ENCODE results near the gene PTGR2.
"Not testable (repeated sequence)": the region's sequence is repeated elsewhere in the genome, so short reads cannot be mapped to it uniquely, and the experiment has no call there.

The PTGR2 gene

DNA sequence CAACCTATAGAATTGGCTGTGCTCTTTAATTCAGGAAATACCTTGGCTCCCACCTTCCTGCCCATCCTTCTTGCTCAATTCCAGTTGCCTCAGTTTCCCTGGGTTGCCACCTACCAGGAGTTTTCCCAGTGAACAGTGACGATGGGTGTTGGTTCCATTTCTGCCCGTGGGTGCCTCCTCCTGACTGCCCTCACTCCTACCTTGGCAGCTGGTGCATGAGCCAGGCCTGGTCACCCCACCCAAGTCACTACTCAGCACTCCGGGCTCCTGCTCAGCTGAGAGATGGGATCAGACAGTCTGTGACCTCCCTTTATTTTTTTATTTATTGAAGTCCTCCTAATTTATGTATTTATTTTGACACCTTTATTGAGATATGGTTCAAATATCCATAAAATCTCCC, 31.0 kb upstream of the PTGR2 start:
- Mint-ChIP-seq H3K4me1 (no peaks in the 10 kb centered on the region), H3K9me3 (no peaks in the 10 kb centered on the region), H3K27ac (ENCODE audit: low read depth) (no peak overlapping the region)

DNA sequence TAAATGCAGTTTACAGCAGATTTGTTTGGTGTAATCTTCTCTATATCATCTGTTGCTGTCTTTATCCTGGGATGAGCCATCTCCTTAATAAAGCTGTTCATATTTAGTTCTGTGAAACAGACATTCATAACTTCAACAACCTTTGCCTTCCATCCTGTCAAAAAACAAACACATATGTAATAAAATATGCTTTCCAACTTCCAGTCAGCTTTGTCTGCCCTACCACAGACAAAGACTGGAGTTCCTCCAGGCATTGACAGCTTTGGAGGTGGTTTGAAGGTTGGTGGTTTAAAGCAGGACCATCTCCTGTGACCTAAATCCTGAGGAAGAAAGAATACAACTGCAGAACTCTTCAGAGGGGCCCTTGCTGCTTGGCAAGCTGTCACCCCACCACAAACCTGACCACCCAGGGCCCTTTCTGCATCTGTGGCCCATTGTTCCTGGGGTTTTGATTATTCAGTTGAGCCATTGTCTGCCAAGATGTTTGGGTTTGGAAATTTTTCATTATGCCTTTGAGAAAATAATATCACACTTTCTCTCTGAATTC, 28.2 kb upstream of the PTGR2 start:
- no peak overlapping the region for H3K27ac Mint-ChIP-seq (ENCODE audit: low read depth)
- H3K4me1 Mint-ChIP-seq, result no peaks in the 10 kb centered on the region
- DNase-seq (ENCODE audit: low spot score in 2 of 2) (no peak), ATAC-seq (replicated peaks; ENCODE audit: extremely low read depth, poor library complexity, severe bottlenecking) (no peak)
- no peaks in the 10 kb centered on the region for H3K9me3 Mint-ChIP-seq
- H3K4me3 Mint-ChIP-seq, result no peak overlapping the region
- H3K27me3 Mint-ChIP-seq, result no peaks in the 10 kb centered on the region
- H3K36me3 Mint-ChIP-seq (ENCODE audit: insufficient read depth), result no peaks in the 10 kb centered on the region

More for the DNA sequence above, 31.0 kb upstream of the PTGR2 start:
- DNase-seq (ENCODE audit: low spot score in 2 of 2) (no peak), ATAC-seq (replicated peaks; ENCODE audit: extremely low read depth, poor library complexity, severe bottlenecking) (no peak)
- Mint-ChIP-seq H3K36me3 (ENCODE audit: insufficient read depth) (no peaks in the 10 kb centered on the region), H3K4me3 (no peak overlapping the region), H3K27me3 (no peaks in the 10 kb centered on the region)

DNA sequence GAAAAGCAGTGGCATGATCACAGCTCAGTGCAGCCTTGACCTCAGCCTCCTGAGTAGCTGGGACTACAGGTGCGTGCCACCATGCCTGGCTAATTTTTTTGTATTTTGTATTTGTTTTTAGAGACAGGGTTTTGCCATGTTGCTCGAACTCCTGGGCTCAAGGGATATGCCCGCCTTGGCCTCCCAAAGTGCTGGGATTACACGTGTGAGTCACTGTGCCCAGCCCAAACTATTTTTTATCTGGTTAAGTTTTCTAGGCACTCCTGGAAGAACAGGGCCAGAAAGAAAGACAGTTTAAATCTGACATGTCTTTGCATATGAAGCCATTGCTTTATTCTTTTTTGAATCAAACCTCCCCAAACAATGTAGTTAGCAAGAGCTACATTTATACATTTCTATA, 27.5 kb upstream of the PTGR2 start:
- DNase-seq (ENCODE audit: low spot score in 2 of 2), result no peak
- Mint-ChIP-seq H3K4me1 (no peaks in the 10 kb centered on the region), H3K4me3 (no peak overlapping the region), H3K36me3 (ENCODE audit: insufficient read depth) (no peaks in the 10 kb centered on the region), H3K27ac (ENCODE audit: low read depth) (no peak overlapping the region), H3K9me3 (no peaks in the 10 kb centered on the region), H3K27me3 (no peaks in the 10 kb centered on the region)
- no peak for ATAC-seq (replicated peaks; ENCODE audit: extremely low read depth, poor library complexity, severe bottlenecking)

DNA sequence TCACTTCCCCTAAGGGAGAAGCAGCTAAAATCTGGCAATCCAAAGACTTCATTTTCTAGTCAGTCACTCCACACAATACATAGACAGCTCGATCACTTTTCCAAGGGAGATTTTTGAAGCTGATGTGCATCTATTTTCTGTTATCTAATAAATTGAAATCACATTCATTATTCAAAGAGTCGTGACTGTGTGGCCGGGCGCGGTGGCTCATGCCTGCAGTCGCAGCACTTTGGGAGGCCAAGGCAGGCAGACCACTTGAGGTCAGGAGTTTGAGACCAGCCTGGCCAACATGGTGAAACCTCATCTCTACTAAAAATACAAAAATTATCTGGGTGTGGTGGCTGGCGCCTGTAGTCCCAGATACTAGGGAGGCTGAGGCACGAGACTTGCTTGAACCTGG, 27.1 kb upstream of the PTGR2 start:
- DNase-seq (ENCODE audit: low spot score in 2 of 2) (no peak), ATAC-seq (replicated peaks; ENCODE audit: extremely low read depth, poor library complexity, severe bottlenecking) (no peak)
- H3K27ac Mint-ChIP-seq (ENCODE audit: low read depth), result no peak overlapping the region
- no peak overlapping the region for H3K4me3 Mint-ChIP-seq
- H3K4me1 Mint-ChIP-seq, result peaks cover 1% of the 10 kb centered on the region
- no peaks in the 10 kb centered on the region for H3K9me3 Mint-ChIP-seq
- H3K36me3 Mint-ChIP-seq (ENCODE audit: insufficient read depth), result no peaks in the 10 kb centered on the region
- H3K27me3 Mint-ChIP-seq, result no peaks in the 10 kb centered on the region

DNA sequence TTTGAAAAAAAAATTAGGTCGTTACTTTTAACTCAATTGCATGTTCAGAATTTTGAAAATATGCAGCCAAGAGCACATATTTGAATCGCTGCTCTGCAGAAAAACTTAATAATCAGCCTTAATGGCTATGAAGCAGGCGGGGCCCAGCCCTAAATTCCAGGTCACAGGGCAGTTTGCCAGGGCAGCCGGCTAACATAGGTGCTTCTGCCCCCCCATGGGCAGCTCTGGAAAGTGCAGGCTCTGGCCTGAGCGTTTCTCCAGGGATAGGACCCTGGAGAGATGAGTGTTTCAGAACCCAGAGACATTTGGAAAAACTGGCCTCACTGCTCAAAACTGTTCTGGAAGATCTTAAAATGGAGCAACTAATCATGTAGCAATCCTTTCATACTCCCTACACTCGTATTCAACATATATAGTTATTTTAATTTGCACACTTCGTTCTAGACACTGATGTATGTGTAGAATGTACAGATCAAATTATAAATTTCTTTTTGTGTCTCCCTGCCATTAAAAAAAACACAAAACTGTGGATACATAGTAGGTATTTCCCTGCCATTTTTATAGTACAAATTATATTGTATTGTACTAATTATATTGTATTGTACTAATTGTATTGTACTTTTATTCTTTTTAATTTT, 26.0 kb upstream of the PTGR2 start:
- Mint-ChIP-seq H3K27ac (ENCODE audit: low read depth) (no peak overlapping the region), H3K36me3 (ENCODE audit: insufficient read depth) (no peaks in the 10 kb centered on the region), H3K4me3 (no peak overlapping the region), H3K4me1 (peaks cover 7% of the 10 kb centered on the region), H3K27me3 (no peaks in the 10 kb centered on the region), H3K9me3 (no peaks in the 10 kb centered on the region)
- ATAC-seq (replicated peaks; ENCODE audit: extremely low read depth, poor library complexity, severe bottlenecking) (peak; percentile 72), DNase-seq (ENCODE audit: low spot score in 2 of 2) (peak; percentile 65 to 67)

DNA sequence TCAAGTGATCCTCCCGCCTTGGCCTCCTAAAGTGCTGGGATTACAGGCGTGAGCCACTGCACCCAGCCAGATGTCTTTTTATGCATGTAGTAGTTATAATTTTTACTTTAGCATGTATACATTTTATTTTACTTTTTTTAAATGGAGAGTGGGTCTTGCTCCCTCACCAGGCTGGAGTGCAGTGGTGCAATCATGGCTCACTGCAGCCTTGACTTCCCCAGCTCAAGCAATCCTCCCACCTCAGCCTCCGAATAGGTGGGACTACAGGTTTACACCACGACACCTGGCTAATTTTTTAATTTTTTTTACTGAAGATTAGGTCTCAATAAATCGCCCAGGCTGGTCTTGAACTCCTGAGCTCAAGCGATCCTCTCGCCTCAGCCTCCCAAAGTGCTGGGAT, 24.4 kb upstream of the PTGR2 start:
- not testable (repeated sequence) for H3K36me3 Mint-ChIP-seq (ENCODE audit: insufficient read depth); ATAC-seq (replicated peaks; ENCODE audit: extremely low read depth, poor library complexity, severe bottlenecking); H3K27ac Mint-ChIP-seq (ENCODE audit: low read depth); H3K4me3 Mint-ChIP-seq; H3K4me1 Mint-ChIP-seq; DNase-seq (ENCODE audit: low spot score in 2 of 2); H3K27me3 Mint-ChIP-seq; H3K9me3 Mint-ChIP-seq

DNA sequence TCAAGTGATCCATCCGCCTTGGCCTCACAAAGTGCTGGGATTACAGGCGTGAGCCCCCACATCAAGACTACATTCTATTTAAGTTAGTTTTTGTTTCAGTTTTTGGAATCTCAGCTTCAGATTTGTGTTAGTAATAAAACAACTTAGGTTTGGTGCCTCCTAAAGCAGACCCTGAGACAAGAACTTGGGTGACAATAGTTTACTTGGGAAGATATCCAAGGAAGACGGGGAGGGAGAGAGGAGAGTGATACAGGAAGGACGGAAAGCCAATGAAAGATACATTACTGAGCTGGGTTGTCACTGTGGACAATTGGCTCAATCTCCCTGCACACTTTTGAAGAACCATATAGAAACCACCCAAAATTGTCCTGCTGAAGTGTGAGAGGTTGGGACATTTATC, 22.6 kb upstream of the PTGR2 start:
- no peak for DNase-seq (ENCODE audit: low spot score in 2 of 2)
- Mint-ChIP-seq H3K27ac (ENCODE audit: low read depth) (no peak overlapping the region), H3K9me3 (no peaks in the 10 kb centered on the region), H3K4me3 (no peak overlapping the region), H3K4me1 (peaks cover 7% of the 10 kb centered on the region), H3K36me3 (ENCODE audit: insufficient read depth) (no peaks in the 10 kb centered on the region), H3K27me3 (no peaks in the 10 kb centered on the region)
- no peak for ATAC-seq (replicated peaks; ENCODE audit: extremely low read depth, poor library complexity, severe bottlenecking)

DNA sequence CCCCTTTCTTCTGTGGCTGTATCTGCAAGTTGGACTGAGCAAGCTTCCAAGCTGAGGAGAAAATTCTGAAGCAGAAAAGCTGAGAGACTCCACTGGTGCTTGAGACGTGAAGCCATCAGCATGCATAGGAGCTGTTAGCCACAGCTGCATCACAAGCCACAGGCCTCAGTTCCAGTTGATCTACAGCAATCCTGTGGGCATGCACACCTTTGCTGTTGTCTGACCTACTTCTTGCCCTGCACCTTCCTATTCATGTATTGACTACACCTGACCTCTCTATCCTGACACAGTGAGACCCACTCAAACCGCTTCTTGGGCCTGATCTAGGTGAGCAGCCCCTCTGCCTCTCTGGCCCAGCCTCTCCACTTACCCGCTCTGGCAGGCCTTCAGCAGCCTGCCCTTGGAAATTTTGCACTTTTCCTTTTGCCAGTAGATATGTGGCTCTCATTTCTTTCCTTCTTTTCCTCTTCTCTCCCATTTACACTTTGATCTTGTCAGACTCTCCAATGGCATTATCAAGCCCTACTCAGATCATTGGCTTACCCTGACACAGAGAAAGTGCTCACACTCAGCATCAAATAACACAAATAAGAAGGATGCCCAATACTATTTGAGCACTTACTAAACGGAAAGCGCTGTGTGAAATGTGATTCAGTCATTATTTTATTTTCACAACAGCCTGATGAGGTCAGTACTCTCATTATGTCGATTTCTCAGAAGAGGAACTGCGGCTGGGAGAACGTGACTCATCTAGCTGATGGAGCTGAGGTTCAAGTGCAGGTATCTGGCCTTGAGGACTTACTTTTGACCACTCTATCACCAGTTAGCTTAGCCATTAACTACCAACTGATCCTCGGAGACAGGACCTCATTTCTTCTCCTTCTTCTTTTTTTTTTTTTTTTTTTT, 21.9 kb upstream of the PTGR2 start:
- no peaks in the 10 kb centered on the region for H3K36me3 Mint-ChIP-seq (ENCODE audit: insufficient read depth)
- no peak overlapping the region for H3K4me3 Mint-ChIP-seq
- DNase-seq (ENCODE audit: low spot score in 2 of 2), result no peak
- H3K27me3 Mint-ChIP-seq, result no peaks in the 10 kb centered on the region
- H3K9me3 Mint-ChIP-seq, result no peaks in the 10 kb centered on the region
- peaks cover 7% of the 10 kb centered on the region for H3K4me1 Mint-ChIP-seq
- H3K27ac Mint-ChIP-seq (ENCODE audit: low read depth), result peak overlapping the region; percentile 67
- ATAC-seq (replicated peaks; ENCODE audit: extremely low read depth, poor library complexity, severe bottlenecking), result peak; percentile 61

DNA sequence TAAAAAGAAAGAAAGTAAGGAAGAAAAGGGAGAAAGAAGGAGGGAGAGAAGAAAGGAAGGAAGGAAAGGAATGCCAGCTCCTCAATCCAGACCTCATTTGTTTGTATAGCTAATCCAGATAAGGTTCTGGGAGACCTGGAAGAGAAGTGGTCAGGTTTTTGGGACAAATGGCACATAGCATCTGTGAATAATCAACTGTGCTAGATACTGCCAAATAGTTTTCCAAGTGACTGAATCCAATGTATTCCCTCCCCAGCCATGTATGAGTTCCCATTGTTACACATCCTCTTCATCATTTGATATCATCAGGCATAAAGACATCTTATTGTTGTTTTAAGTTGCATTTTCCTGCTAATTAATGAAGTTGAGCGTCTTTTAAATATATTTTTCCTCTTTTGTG, 18.6 kb upstream of the PTGR2 start:
- H3K4me3 Mint-ChIP-seq, result no peak overlapping the region
- ATAC-seq (replicated peaks; ENCODE audit: extremely low read depth, poor library complexity, severe bottlenecking) (no peak), DNase-seq (ENCODE audit: low spot score in 2 of 2) (no peak)
- no peak overlapping the region for H3K27ac Mint-ChIP-seq (ENCODE audit: low read depth)
- H3K36me3 Mint-ChIP-seq (ENCODE audit: insufficient read depth), result no peaks in the 10 kb centered on the region
- H3K9me3 Mint-ChIP-seq, result no peaks in the 10 kb centered on the region
- peaks cover 7% of the 10 kb centered on the region for H3K4me1 Mint-ChIP-seq
- H3K27me3 Mint-ChIP-seq, result no peaks in the 10 kb centered on the region

DNA sequence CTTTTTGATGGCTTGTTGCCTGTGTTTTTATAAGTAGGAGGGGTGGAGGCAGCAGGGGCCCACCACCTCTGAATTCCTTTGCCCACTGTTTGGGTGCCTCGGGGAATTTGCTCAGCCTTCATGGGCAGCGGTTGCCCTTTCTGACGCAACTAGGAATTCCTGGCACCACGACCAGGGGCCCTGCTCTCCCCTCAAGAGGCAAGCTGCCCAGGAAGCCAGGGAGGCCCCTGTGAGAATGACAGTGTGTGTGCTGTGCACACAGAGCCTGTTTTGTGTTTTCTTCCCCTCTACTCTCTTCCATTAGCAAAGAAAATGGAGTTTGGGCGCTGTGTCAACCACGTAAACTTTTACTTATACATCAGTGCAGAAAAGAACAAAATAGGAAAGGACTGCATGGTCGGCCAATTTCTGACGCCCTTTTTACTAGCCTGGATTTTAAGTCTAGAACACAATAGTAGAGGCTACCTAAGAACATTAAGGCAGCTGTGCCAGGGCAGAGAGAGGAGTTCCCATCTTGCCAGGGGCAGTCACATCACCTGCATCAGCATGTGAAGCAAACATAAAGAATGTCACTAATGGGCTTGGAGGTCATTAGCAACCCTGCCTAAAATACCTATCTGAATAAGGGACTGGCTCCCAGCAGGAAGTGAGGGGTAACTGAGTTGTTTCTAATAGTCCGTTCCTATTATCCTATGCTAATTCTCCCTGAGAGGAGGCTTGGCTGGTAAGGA, 17.9 kb upstream of the PTGR2 start:
- no peaks in the 10 kb centered on the region for H3K9me3 Mint-ChIP-seq
- no peaks in the 10 kb centered on the region for H3K36me3 Mint-ChIP-seq (ENCODE audit: insufficient read depth)
- H3K27me3 Mint-ChIP-seq, result no peaks in the 10 kb centered on the region
- no peak overlapping the region for H3K4me3 Mint-ChIP-seq
- peaks cover 7% of the 10 kb centered on the region for H3K4me1 Mint-ChIP-seq
- DNase-seq (ENCODE audit: low spot score in 2 of 2), result no peak
- ATAC-seq (replicated peaks; ENCODE audit: extremely low read depth, poor library complexity, severe bottlenecking), result no peak
- no peak overlapping the region for H3K27ac Mint-ChIP-seq (ENCODE audit: low read depth)

DNA sequence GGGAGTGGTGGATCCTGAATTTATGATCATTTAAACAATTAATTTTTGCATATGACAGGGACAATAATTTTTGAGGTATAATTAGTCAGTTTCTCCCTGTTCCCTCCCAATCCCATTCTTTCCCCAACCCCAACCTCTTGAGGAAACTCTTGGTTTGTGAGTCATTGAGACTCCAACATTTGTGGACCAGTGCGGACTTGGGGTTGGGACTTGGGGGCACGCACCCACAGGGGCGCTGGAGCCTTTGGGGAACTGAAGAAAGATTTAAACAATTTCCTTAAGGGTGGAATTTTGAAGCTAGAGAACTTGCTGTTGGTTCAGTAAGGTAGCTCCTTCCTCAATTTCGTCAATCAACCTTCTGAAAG, 17.4 kb upstream of the PTGR2 start:
- Mint-ChIP-seq H3K9me3 (no peaks in the 10 kb centered on the region), H3K36me3 (ENCODE audit: insufficient read depth) (no peaks in the 10 kb centered on the region), H3K27ac (ENCODE audit: low read depth) (no peak overlapping the region), H3K4me3 (no peak overlapping the region), H3K4me1 (peaks cover 7% of the 10 kb centered on the region), H3K27me3 (no peaks in the 10 kb centered on the region)
- no peak for ATAC-seq (replicated peaks; ENCODE audit: extremely low read depth, poor library complexity, severe bottlenecking)
- no peak for DNase-seq (ENCODE audit: low spot score in 2 of 2)

DNA sequence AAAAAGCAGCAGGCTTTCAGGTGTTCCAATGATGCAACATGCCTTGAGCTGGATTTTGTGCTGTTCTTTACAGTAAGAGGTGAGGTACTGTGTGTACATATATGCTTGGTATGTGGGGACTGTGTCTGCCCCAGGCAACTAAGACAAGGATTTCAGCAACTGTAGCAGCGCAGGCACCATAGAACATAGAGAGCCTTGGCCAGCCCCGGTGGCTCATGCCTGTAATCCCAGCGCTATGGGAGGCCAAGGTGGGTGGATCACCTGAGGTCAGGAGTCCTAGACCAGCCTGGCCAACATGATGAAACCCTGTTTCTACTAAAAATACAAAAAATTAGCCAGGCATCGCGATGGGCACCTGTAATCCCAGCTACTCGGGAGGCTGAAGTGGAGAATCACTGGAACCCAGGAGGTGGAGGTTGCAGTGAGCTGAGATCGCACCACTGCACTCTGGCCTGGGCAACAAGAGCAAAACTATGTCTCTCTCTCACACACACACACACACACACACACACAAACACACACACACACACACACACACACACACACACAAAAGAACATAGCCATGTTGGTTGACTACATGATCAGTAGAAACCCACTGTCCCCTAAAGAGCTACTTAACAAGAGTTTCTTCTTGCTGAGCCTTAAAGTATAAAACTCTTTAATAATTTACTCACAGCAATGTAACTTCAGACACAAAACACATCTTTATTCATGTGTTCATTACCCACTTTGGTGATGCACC, 13.2 kb upstream of the PTGR2 start:
- not testable (repeated sequence) for H3K4me1 Mint-ChIP-seq; H3K36me3 Mint-ChIP-seq (ENCODE audit: insufficient read depth); H3K9me3 Mint-ChIP-seq; ATAC-seq (replicated peaks; ENCODE audit: extremely low read depth, poor library complexity, severe bottlenecking); H3K4me3 Mint-ChIP-seq; DNase-seq (ENCODE audit: low spot score in 2 of 2); H3K27ac Mint-ChIP-seq (ENCODE audit: low read depth); H3K27me3 Mint-ChIP-seq
